HG03457 (cell line): Measurements from ENCODE around the gene E2F3.
"Not testable (repeated sequence)": the region's sequence is repeated elsewhere in the genome, so short reads cannot be mapped to it uniquely, and the experiment has no call there.

Source experiments
- ATAC-seq: cut with Tn5 transposase; IDR thresholded peaks from one replicate; pipeline ENCODE4 v1.9.1; 2021; ENCODE audit warnings: moderate number of reproducible peaks; ENCODE audit not compliant: unreplicated experiment

The E2F3 gene

DNA sequence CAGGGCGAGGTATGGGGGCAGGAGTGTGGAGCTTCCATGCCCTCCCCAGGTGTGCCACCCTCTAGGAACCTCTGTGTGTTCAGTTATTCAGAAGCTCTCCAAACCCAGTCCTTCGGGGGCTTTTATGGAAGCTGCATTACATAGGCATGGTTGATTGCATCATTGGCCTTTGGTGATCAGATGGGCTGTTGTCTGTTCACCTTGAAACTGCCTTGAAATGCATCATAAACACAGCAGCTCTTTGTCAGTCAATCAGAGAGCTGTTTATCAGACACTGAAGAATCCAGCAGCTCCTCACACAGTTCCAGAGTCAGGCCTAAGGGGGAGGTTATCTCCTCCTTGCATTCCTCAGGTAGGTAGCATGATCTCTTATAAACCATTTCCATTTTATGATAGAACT lies 62.4 kb downstream of the E2F3 start:
- no peak for ATAC-seq

DNA sequence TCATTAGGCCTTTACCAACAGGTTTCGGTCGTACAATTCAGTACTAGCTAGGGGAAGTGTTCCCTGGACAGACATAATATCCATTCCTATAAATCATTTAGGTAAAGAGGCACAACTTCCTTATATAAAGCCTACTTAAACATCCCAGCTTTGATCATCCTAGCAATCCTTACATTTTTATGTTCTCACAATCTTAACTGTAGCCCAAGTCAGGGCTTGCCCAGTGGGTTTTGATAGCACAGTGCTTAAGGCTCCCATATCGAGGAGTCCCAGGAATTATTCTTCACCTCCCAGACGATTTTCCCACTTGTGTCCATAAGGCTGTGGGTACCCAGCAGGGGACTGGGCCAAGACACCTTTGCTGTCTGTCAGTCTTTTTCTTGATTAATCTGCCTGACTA lies 63.2 kb downstream of the E2F3 start:
- no peak for ATAC-seq

DNA sequence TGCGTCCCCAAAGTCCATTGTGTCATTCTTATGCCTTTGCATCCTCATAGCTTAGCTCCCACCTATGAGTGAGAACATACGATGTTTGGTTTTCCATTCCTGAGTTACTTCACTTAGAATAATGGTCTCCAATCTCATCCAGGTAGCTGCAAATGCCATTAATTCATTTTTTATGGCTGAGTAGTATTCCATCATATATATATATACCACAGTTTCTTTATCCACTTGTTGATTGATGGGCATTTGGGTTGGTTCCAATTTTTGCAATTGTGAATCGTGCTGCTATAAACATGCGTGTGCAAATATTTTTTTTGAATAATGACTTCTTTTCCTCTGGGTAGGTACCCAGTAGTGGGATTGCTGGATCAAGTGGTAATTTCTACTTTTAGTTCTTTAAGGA lies 63.9 kb downstream of the E2F3 start:
- not testable (repeated sequence) for ATAC-seq

DNA sequence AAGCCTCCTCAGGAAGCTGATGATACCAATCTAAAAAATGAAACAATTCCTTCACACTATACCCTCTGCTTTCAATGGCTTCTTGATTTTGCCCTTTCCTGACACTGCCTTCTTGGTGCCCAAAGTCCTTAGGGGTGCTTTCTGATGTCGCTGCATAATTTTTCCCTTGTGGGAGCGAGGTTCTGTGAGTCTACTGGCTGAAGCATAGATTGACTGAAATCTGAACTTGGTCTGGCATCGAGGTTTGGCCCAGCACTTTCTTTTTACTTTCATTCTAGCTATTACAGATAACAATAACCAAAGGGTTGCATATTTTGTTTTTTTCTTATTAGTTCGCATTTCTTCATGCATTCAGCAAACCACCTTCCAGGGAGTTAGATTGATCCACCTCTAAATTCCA lies 65.8 kb downstream of the E2F3 start:
- peak; percentile 43 for ATAC-seq

DNA sequence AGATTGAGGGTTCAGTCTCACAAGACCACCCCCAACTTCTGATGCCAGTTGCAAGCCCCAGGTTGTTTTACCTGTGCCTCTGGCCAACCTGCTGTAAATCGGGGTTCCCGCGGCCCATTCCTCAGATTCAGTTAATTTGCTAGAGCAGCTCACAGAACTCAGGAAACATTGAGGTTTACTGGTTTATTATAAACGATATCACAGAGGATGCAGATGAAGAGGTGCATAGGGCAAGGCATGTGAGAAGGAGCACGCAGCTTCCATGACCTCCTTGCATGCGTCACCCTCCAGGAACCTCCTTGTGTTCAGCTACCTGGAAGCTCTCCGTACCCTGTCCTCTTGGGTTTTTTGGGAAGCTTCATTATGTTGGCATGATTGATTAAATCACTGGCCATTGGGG lies 66.5 kb downstream of the E2F3 start:
- no peak for ATAC-seq

DNA sequence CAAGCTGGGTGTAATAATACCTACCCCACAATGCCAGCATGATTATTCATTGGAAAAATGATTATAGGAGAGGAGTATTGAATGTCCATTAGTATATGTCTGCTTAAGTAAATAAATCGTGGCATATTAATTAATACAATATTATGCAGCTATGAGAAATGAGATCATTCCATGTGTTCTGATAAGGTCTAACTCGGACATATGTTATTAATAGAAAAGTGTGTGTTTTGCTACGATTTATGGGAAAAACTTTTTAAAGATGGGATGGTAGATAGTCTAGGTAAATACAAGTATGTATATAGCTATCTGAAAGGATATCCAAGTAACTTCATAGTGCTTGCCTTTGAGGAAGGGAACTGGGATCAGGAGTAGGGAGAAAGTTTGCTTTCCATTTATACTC lies 71.1 kb downstream of the E2F3 start:
- ATAC-seq = no peak

DNA sequence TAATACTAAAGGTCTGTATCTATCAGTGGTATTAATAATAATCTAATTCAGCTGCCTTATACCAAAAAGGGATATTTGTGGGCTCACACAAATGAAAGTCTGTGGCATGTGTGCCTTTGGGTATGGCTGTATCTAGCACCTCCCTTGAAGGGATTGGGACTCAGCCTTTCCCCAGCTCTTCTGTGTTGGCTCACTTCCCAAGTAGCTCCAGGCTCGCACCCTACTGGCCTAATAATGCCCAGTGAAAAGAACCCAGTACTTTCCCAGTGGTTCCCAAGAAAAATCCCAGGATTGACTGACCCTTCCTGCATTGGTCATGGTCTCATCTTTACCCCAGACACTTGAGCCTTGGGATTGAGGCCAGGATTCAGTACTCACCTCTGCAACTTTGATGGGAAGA lies 71.8 kb downstream of the E2F3 start:
- no peak for ATAC-seq

DNA sequence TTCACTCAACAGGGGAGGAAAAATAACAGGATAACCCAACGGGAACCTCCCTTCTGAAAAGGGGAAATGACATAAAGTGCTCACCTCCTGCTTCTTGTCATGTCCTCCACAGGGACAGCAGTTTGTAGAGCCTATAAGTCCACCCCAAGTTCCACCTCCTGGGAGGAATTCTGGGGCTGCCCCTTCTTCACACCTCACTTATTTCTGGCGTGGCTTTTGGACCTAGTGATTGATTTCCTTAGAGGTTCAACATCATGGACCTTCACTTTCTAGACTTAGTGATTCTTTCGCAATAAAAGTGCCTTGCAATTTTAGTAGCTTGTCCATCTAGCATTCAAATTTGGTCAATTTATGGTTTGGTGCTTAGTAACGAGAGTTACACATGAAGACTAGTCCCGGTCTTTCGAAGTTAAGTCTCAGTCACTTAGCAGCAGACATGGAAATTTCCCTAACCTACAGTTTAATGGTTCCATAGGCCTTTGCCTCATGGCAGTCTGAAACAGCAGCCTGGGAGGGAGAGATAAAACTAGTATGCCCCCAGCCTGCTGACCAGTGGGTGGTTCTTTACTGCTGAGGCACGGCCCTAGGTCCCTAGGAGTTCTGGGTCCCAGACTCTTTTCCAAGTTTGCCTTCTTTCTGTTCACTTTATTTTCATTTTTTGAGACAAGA lies 73.3 kb downstream of the E2F3 start:
- ATAC-seq = no peak

DNA sequence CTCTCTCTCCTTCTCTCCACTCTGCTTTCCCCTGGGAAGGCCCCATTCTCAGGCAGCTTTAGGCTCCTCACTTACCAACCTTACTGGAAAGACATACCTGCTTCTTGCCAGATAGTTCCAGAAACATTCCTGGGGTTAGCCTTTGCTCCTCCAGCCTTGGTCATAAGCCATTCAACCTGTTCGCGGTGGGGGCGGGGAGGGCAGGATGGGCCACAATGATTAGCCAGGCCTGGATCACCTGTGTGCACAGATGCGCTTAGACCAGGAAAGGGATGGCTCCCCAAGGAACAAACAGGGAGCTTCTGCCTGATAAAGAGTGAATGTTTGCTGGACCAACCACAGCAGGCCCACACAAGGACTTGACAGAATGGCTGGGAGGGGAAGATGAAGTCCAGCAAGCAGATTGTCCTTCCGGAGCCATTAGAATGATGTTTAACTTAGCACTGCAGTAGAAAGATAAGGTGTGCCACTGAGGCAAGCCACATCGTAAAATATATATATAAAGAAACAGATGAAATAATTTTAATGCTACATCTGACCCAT lies 74.9 kb downstream of the E2F3 start:
- ATAC-seq = no peak

DNA sequence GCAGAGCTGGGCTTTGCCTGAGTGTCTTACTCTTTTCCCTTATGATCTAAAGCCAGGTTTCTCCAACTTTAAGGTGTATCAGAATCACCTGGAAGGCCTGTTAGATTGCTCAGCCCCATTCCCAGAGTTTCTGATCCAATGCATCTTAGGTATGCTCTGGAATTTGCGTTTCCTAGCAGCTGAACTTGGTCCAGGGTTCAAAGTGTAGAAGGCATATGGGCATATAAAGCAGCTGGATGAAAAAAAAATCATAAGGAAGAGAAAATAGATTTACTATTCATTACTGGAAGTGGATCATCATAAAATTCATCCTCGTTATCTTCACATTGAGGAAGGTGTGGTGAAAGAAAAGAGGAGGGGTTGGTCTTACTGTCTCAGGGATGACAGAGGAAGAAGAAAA lies 75.8 kb downstream of the E2F3 start:
- ATAC-seq = no peak

DNA sequence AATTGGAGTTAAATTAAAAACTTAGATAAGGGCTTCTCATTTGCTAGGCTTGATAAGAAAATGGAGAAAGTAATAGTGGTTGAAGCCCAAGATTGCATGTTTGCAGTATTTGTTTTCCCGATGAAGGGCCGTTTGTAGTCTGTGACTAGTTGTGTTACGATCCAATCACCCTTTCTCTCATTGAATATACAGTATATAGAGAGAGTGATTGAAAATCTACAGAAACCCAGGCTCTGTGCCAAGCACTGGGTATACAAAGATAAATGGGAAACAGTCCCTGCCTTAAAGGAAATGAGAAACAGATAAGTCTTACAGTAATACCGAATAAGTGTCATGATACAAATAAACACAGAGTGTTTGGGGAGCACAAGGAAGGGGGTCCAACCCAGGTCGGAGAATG lies 77.4 kb downstream of the E2F3 start:
- no peak for ATAC-seq

DNA sequence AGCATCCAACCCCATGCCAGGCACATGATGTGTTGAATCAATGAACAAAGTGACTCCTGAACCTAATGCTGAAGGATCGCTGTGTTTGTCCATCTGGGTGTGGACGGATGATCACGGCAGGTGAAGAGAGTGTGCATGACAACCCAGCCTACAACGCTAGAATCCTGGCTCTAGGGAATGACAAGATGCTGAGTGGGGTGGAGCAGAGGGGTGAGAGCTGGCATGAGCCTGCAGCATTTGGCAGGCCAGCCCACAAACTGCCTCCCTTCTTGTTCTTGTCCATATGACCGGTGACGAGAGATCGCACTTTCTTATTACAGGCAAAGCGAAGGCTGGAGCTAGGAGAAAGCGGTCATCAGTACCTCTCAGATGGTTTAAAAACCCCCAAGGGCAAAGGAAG lies 77.8 kb downstream of the E2F3 start:
- ATAC-seq = no peak

DNA sequence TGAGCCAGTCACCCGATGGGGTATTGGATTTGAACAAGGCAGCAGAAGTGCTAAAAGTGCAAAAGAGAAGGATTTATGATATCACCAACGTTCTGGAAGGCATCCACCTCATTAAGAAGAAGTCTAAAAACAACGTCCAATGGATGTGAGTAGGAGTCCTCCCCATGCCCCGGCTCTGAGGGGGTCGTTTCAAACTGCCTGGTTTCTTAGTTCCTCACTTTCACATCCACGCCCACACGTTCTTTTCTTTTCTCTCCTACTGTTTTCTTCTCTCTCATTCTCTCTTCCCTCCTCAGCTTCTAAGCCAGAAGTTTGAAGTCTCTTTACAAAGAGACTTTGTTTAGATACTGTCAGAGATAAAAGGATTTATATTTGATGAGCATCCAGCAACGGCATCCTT lies 79.6 kb downstream of the E2F3 start:
- ATAC-seq = no peak

DNA sequence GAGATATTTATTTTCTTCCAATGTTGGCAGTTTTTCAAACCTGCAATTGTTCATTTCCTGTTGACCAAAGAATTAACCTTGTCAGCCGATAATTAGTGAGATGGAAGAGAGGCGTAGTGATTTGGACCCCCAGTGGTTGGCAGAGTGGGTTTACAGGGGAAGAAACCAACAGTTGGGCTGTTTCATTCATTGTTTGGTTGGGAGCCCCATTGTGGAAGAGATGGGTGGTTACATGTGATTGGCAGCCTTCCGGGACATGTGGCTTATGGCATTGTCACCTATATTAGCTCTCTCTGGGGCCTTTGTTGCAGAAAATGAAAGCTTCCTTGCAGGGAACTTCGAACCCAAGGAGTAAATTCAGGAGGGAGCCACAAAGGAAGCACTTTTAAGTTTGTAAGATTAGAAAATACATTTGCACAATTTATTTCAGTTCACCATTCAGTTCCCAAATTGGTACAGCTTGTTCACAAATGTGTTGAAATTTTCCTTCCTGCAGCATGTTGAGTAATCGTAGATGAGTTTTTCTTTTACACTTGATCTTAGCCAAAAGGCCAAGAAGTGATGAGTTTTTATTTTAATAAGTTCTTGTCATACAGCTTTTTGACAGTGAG lies 82.3 kb downstream of the E2F3 start:
- ATAC-seq = no peak

DNA sequence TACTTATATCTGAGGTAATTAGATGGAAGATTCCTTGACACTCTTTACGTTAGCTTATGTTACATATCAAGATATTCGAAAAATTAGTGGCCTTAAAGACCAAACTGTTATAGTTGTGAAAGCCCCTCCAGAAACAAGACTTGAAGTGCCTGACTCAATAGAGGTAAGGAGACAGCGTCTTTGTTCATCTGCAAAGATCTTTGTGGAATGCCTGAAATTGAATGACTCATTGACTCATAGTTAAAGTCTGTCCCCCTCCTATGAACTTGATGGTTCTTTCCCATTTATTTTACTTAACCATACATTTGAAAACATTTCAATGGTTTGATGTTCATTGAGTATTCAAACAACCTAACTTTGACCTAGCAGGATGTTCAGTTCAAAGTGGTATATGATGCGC lies 85.0 kb downstream of the E2F3 start:
- no peak for ATAC-seq

DNA sequence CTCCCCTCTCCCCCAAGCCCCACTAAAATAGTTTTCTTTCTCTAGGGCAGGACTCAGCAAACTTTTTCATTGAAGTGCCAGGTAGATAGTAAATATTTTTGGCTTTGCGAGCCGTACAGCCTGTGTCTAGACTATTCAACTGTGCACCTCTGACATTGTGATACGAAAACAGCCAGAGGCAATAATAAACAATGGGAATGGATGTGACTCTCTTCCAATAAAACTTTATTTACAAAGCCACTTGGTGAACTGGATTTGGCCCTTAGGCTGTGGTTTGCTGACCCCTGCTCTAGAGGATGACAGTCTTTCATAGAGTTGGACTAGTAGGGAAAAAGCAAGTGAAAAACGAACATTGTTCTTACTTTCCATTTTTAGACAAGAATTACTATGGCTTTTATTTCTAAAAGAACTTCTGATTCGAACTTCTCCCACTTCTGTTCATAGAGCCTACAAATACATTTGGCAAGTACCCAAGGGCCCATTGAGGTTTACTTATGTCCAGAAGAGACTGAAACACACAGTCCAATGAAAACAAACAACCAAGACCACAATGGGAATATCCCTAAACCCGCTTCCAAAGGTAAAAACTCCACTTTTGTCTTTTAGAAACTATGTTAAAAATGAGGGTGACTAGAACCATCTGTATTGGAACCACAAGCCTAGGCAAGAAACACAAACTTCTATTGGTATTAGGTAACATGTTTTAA lies 86.1 kb downstream of the E2F3 start:
- ATAC-seq = no peak

DNA sequence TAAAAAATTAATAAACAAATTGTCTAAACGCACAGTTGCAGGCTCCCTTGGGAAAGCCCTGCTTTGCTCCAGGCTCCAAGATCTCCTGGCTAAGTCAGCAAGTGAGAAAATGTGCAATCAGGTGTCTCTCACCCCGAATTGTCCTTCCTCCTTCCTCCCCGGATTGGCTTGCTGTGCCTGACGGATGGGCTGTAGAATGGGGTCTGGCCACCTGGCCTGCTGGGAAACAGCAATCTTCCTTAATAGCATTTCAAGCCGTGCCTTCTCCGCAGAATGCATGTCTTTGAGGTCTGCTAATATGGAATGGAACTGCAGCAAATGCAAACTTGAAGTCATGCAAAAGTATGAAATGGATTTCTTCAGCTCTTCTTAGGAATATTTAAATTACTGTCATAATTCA lies 88.9 kb downstream of the E2F3 start:
- no peak for ATAC-seq

DNA sequence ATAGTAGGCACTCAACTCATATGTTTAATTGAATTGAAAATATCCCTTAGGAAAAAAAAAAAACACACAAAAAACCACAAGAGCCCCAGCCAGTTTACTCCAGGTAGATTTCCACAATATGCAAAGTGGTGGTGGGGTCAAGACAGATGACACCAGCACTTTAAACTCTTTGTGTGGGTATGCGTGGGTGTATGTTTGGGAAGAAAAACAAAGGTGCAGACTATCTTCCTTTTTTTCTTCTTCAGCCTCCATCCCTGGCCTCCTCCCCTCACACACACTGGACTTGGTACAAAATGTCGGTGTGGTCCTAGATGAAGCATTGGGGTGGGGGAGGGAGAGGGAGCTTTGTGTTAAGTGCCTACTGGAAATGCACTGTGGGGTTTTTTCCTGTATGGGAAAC lies 90.4 kb downstream of the E2F3 start:
- ATAC-seq = no peak

DNA sequence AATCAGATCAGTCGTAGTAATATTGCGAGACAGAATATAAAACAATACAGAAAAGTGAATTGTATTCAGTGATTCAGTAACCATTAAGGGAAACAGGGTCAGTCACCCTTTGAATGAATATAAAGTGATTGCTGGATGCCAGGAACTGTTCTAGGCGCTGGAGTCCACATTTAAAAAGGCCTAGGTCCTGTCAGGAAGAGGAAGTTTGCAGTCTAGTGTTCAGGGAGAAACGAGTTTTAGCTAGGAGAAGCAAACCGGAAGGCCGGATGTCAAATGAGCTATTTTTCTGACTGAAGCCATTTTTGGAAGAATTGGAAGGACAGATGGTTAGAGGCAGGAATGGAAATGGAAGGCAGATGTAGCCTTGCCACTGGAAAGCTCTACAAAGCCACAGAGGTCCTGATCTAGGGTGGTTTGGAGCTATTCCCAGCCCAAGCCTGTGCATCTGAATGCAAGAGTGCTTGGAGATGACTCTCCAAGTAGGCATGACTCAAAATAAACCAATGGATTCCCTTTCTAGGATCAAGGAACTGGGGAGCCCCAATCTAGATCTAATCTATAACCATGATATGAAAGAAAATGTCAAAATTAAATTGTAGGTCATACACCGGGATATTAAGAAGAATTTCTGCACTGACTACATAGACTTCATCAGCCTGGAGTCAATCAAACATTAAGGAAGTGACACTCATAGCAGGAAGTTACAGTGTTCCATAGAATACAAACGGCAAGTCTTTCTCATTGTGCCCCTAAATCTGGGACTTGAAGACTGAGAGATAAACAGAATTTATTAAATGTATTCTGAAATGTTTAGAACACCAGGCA lies 95.7 kb downstream of the E2F3 start:
- no peak for ATAC-seq

DNA sequence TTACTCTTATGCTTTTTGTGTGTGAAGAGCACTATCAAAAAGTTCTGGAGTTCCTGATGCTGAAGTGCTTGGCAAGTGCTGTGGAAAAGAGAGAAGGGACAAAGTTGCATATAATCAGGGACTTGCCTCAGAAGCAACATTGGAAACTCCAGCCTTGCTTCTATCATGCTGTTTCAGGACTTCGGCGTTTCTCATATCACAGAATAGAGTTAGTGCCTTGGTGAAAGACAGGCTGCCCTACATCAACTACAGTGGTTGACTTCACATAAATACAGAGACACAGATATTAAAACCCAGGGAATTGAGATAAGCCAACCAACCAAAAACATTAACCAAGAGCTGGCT lies 96.3 kb downstream of the E2F3 start:
- no peak for ATAC-seq

DNA sequence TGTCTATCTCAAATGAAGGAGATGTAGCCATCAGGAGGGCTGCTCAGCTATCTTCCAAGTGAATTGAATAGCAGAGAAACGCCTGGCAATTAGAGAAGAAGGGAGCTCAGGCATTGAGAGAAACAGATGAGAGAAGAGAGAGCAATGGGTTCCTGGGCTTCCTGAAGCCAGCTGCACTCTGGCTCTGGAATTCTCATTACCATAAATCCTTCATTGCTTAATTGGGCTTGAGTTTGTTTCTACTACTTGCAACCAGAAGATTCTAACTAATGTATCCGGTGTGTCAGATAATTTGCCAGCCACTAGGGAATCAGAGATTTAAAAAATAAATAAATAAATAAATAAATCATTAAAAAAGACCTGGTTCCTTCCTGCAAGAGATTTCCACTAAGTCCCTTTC lies 107.5 kb downstream of the E2F3 start:
- no peak for ATAC-seq

DNA sequence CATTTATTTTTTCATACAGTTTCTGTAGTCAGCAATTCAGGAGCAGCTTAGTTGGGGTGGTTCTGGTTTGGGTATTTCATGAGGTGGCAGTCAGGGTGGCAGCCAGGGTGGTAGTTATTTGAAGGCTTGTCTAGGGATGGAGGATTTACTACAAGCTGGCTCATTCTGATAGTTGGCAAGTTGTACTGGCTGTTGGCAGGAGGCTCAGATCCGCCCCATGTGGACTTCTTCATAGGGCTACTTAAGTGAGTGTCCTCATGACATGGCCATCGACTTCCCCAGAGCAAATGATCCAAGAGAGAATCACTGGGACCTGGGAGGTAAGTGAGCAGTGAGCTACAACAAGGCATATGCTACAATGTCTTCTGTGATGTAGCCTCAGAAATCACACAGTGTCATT lies 110.2 kb downstream of the E2F3 start:
- ATAC-seq = no peak
